ENCODE data around the gene ATP10A.

Gene ATP10A

DNA sequence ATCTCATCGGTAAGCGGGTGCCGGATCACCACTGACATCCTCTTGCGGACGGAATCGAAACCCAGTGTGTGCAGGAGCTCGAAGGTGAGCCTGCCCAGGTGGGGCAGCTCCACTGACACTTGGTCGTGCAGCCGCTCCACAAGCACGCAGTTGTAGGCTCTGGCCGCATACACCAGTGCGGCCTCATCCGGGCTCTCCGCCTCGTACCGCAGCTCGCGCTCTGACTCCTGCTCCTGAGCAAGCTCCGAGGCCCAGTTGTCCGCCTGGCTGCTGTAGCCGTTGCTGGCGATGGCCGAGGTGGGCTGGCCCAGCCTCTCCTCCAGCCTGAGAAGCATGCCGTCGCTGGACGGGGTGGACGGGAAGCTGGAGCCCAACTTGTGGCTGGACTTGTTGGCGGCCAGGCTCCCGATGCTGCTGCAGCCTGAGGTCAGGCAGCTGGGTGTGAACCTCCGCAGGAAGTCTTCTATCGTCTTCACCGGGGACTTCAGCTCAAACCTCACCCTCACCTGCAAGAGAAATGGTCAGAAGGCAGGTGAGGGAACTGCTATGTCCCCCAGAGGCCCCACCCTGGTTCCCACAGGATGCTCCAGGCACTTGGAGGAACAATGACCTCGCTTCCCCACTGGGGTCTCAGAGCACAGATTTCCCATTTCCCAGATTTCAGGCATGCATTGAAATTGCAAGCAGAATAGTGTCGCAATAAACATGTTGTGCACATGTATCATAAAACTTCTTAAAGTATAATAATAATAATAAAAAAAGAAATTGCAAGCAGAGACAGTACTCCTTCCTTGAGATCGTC lies 149.2 kb downstream of the ATP10A start:
- Histone ChIP-seq H3K27me3 (ENCODE audit: insufficient read depth, low read length) (no peaks in the 10 kb centered on the region), H3K36me3 (ENCODE audit: insufficient read depth, low read length) (no peaks in the 10 kb centered on the region), H3K4me1 (ENCODE audit: insufficient read depth, low read length) (no peaks in the 10 kb centered on the region), H3K27ac (ENCODE audit: low read depth, low read length) (no peak overlapping the region), H3K4me3 (ENCODE audit: low read length) (no peak overlapping the region), H3K9ac (ENCODE audit: low read depth, low read length) (no peak overlapping the region), H3K9me3 (ENCODE audit: insufficient read depth, low read depth, low read length) (no peaks in the 10 kb centered on the region)
- WGBS, result 94% methylated on average over 35 of the region's 35 CpGs

DNA sequence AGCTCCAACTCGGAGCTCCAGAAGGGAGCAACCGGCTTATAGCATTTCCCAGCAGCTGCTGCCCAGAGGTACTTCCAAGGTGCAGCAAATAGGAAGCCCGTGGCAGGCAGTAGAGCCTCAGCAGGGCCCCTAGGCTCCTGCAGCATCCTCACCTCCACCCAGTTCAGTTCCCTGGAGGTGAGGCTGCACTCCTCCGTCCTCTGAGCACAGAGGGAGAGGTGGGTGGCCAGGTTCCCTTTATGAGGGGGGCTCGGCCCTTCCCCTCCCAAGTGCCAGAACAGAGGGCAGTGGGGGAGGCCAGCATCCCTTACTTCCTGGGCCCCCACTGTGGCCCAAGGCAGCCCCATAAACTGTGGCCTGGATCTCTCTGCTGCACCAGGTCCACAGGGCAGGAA lies 150.2 kb downstream of the ATP10A start:
- Histone ChIP-seq H3K9ac (ENCODE audit: low read depth, low read length) (no peak overlapping the region), H3K36me3 (ENCODE audit: insufficient read depth, low read length) (no peaks in the 10 kb centered on the region), H3K4me1 (ENCODE audit: insufficient read depth, low read length) (no peaks in the 10 kb centered on the region), H3K4me3 (ENCODE audit: low read length) (no peak overlapping the region), H3K9me3 (ENCODE audit: insufficient read depth, low read depth, low read length) (no peaks in the 10 kb centered on the region), H3K27ac (ENCODE audit: low read depth, low read length) (no peak overlapping the region), H3K27me3 (ENCODE audit: insufficient read depth, low read length) (no peaks in the 10 kb centered on the region)
- WGBS, result 86% methylated on average over 4 of the region's 5 CpGs

- no peak overlapping the region for H3K9ac ChIP-seq (ENCODE audit: low read depth, low read length)
- H3K9me3 ChIP-seq (ENCODE audit: insufficient read depth, low read depth, low read length), result no peaks in the 10 kb centered on the region
- H3K4me1 ChIP-seq (ENCODE audit: insufficient read depth, low read length), result no peaks in the 10 kb centered on the region
- no peak overlapping the region for H3K27ac ChIP-seq (ENCODE audit: low read depth, low read length)
- no peaks in the 10 kb centered on the region for H3K27me3 ChIP-seq (ENCODE audit: insufficient read depth, low read length)
- WGBS, result 89% methylated on average over 9 of the region's 9 CpGs
- no peak overlapping the region for H3K4me3 ChIP-seq (ENCODE audit: low read length)
- no peaks in the 10 kb centered on the region for H3K36me3 ChIP-seq (ENCODE audit: insufficient read depth, low read length)
These were observed 150.8 kb downstream of the ATP10A start for GRCh38 chr15:25712192-25712960.

GRCh38 chr15:25711691-25712090 lies 151.4 kb downstream of the ATP10A start:
- 90% methylated on average over 8 of the region's 8 CpGs for WGBS
- Histone ChIP-seq H3K4me3 (ENCODE audit: low read length) (no peak overlapping the region), H3K27ac (ENCODE audit: low read depth, low read length) (no peak overlapping the region), H3K9ac (ENCODE audit: low read depth, low read length) (no peak overlapping the region), H3K27me3 (ENCODE audit: insufficient read depth, low read length) (no peaks in the 10 kb centered on the region), H3K4me1 (ENCODE audit: insufficient read depth, low read length) (no peaks in the 10 kb centered on the region), H3K9me3 (ENCODE audit: insufficient read depth, low read depth, low read length) (no peaks in the 10 kb centered on the region), H3K36me3 (ENCODE audit: insufficient read depth, low read length) (no peaks in the 10 kb centered on the region)

DNA sequence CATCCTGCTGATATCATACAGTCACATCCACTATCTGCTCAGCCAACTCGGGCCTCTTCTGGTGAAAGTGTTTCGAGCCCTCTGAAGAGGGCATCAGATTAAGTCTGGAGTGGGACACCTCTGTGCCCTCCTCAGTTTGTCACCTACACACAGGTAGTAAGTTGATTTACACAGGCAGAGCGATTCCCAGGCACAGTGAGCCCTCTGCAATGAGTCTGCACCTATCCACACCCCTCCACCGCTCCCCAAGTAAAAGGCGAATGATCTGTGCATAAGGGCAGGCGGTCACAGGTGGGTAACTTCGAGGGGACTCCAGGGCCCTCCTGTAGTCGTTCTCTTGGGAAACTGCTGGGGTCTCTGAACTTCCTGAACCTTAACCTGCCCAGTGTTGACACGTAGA lies 152.0 kb downstream of the ATP10A start:
- no peak overlapping the region for H3K27ac ChIP-seq (ENCODE audit: low read depth, low read length)
- 90% methylated on average over 9 of the region's 9 CpGs for WGBS
- H3K9me3 ChIP-seq (ENCODE audit: insufficient read depth, low read depth, low read length), result no peaks in the 10 kb centered on the region
- H3K36me3 ChIP-seq (ENCODE audit: insufficient read depth, low read length), result no peaks in the 10 kb centered on the region
- no peaks in the 10 kb centered on the region for H3K27me3 ChIP-seq (ENCODE audit: insufficient read depth, low read length)
- no peaks in the 10 kb centered on the region for H3K4me1 ChIP-seq (ENCODE audit: insufficient read depth, low read length)
- no peak overlapping the region for H3K9ac ChIP-seq (ENCODE audit: low read depth, low read length)
- H3K4me3 ChIP-seq (ENCODE audit: low read length), result no peak overlapping the region

DNA sequence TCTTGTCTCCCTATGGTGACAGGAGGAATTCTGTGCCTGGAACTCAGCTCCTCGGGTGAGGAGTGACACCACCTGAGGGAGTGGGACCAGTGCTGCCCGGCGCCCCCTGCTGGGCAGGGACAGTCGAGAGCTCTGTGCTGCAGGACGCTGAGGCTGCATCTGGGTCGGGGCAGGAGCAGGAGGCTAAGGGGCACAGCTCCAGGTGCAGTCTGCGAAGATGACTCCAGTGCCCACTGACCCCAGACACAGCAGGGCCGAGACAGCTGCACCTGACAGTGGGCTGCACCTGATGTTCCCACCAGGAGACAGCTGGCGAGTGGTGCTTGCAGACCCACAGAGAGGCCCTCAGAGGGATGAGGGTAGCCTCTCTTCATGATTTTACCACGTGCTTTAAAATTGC lies 152.9 kb downstream of the ATP10A start:
- Histone ChIP-seq H3K27ac (ENCODE audit: low read depth, low read length) (no peak overlapping the region), H3K27me3 (ENCODE audit: insufficient read depth, low read length) (no peaks in the 10 kb centered on the region), H3K36me3 (ENCODE audit: insufficient read depth, low read length) (no peaks in the 10 kb centered on the region), H3K9me3 (ENCODE audit: insufficient read depth, low read depth, low read length) (no peaks in the 10 kb centered on the region), H3K4me1 (ENCODE audit: insufficient read depth, low read length) (no peaks in the 10 kb centered on the region), H3K9ac (ENCODE audit: low read depth, low read length) (no peak overlapping the region), H3K4me3 (ENCODE audit: low read length) (no peak overlapping the region)
- WGBS, result 48% methylated on average over 10 of the region's 10 CpGs

- Histone ChIP-seq H3K36me3 (ENCODE audit: insufficient read depth, low read length) (no peaks in the 10 kb centered on the region), H3K4me3 (ENCODE audit: low read length) (no peak overlapping the region), H3K27me3 (ENCODE audit: insufficient read depth, low read length) (no peaks in the 10 kb centered on the region), H3K4me1 (ENCODE audit: insufficient read depth, low read length) (no peaks in the 10 kb centered on the region), H3K27ac (ENCODE audit: low read depth, low read length) (no peak overlapping the region), H3K9me3 (ENCODE audit: insufficient read depth, low read depth, low read length) (no peaks in the 10 kb centered on the region), H3K9ac (ENCODE audit: low read depth, low read length) (no peak overlapping the region)
- WGBS, result 91% methylated on average over 19 of the region's 19 CpGs
These were observed 153.5 kb downstream of the ATP10A start for GRCh38 chr15:25709437-25710159.

DNA sequence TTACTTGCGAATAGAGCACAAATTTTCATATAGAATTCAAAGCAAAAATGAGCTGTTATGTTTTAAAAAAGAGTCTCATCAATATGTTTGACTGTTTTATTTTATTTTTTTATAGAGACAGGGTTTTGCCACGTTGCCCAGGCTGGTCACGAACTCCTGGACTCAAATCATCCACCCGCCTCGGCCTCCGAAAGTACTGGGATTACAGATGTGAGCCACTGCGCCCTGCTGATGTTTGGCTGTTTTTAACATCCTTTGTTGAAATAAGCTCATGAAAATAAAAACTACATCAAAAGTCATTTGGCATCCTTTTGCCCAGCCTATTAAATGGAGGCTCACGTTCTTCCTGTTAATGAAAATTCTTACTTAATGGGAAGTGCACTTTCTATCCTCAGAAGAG lies 154.7 kb downstream of the ATP10A start:
- H3K4me3 ChIP-seq (ENCODE audit: low read length), result no peak overlapping the region
- no peaks in the 10 kb centered on the region for H3K36me3 ChIP-seq (ENCODE audit: insufficient read depth, low read length)
- no peak overlapping the region for H3K9ac ChIP-seq (ENCODE audit: low read depth, low read length)
- H3K27me3 ChIP-seq (ENCODE audit: insufficient read depth, low read length), result no peaks in the 10 kb centered on the region
- H3K4me1 ChIP-seq (ENCODE audit: insufficient read depth, low read length), result no peaks in the 10 kb centered on the region
- whole genome bisulfite sequencing, result 96% methylated on average over 8 of the region's 8 CpGs
- no peak overlapping the region for H3K27ac ChIP-seq (ENCODE audit: low read depth, low read length)
- no peaks in the 10 kb centered on the region for H3K9me3 ChIP-seq (ENCODE audit: insufficient read depth, low read depth, low read length)

DNA sequence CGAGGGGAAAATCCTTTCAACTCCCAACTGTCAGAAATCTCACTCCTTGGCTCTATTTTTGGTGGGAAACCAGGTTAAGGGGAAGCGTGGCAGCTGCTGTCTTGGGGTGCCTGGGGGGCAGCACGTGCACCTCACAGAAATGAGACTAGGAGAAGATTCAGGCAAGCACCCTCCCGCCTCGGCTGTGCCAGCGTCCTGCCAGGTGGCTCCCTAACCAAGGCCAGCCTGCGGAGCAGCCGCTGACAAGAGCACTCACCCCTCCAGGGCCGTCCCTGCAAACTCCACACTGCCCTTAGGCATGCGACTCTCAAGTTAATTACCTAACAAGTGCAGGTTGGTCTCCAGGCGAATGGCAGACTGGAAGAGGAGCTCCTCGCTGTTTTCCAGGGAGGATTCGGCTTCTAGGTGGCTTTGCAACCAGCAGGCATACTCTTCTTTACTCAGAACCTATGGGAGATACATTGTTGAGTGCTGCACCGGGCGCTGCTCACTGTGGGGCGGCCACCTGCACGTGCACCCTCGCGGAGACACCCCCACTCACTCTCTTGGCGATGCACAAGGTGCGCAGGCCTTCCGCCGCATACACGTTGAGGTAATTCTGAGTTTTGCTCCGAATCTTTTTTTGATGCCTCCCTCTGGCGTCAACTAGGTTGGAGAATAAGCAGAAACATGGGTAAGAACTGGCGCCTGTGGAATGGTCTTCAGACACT lies 155.3 kb downstream of the ATP10A start:
- H3K27ac ChIP-seq (ENCODE audit: low read depth, low read length), result no peak overlapping the region
- H3K9me3 ChIP-seq (ENCODE audit: insufficient read depth, low read depth, low read length), result no peaks in the 10 kb centered on the region
- no peaks in the 10 kb centered on the region for H3K27me3 ChIP-seq (ENCODE audit: insufficient read depth, low read length)
- no peaks in the 10 kb centered on the region for H3K36me3 ChIP-seq (ENCODE audit: insufficient read depth, low read length)
- no peak overlapping the region for H3K4me3 ChIP-seq (ENCODE audit: low read length)
- no peaks in the 10 kb centered on the region for H3K4me1 ChIP-seq (ENCODE audit: insufficient read depth, low read length)
- no peak overlapping the region for H3K9ac ChIP-seq (ENCODE audit: low read depth, low read length)
- WGBS, result 89% methylated on average over 27 of the region's 27 CpGs

GRCh38 chr15:25706176-25706955 lies 156.8 kb downstream of the ATP10A start:
- no peaks in the 10 kb centered on the region for H3K4me1 ChIP-seq (ENCODE audit: insufficient read depth, low read length)
- WGBS, result 88% methylated on average over 20 of the region's 20 CpGs

More at GRCh38 chr15:25706176-25706955, 156.8 kb downstream of the ATP10A start:
- H3K4me3 ChIP-seq (ENCODE audit: low read length), result no peak overlapping the region
- H3K27ac ChIP-seq (ENCODE audit: low read depth, low read length), result no peak overlapping the region
- H3K9ac ChIP-seq (ENCODE audit: low read depth, low read length), result no peak overlapping the region
- H3K9me3 ChIP-seq (ENCODE audit: insufficient read depth, low read depth, low read length), result no peaks in the 10 kb centered on the region
- H3K36me3 ChIP-seq (ENCODE audit: insufficient read depth, low read length), result no peaks in the 10 kb centered on the region
- H3K27me3 ChIP-seq (ENCODE audit: insufficient read depth, low read length), result no peaks in the 10 kb centered on the region

All from HUES64 (cell line).